Gastroesophageal sphincter (tissue), 4 donors: ENCODE data around the gene PGPEP1. TPM values are rescaled to one million over a fixed set of nuclear protein-coding genes. Genes with fewer than 3 reads are reported as not detected.

Experiments used
- ATAC-seq: fragments of 150-250 bp; one replicate; pipeline ENCODE4 v1.9.1; 2016; ENCODE audit warnings: mild to moderate bottlenecking, moderate library complexity
- H3K27ac ChIP-seq, 4 donors: fragments of 200-600 bp; sonication (generic) in 3 of 4; 1 replicate in 3 of 4; 2 replicates in 1 of 4; pipeline ENCODE4 v1.5.1; 2016 to 2019
- H3K27me3 ChIP-seq: fragments of 200-600 bp; sonication (generic); one replicate; pipeline ENCODE4 v1.5.1; 2019
- H3K36me3 ChIP-seq, 2 donors: fragments of 200-600 bp; sonication (generic); one replicate each; pipeline ENCODE4 v1.5.1; 2019; ENCODE audit warnings: control low read depth in 1 of 2
- H3K4me1 ChIP-seq, 3 donors: fragments of 200-600 bp; sonication (generic); 1 replicate in 2 of 3; 2 replicates in 1 of 3; pipeline ENCODE4 v1.5.1; 2016 to 2019; ENCODE audit warnings: control low read depth in 2 of 3
- H3K4me3 ChIP-seq, 2 donors: fragments of 200-600 bp; sonication (generic); one replicate each; pipeline ENCODE4 v1.5.1; 2019; ENCODE audit warnings: mild to moderate bottlenecking in 1 of 2, moderate library complexity in 1 of 2
- H3K9me3 ChIP-seq, 3 donors: fragments of 200-600 bp; sonication (generic); one replicate each; pipeline ENCODE4 v1.5.1; 2017 to 2019; ENCODE audit warnings: control low read depth in 2 of 3
- CTCF ChIP-seq, 4 experiments: fragments of 200-600 bp in 2 of 4; fragments of 450-650 bp in 2 of 4; sonication (generic) in 1 of 4; IDR thresholded peaks; one replicate each; pipeline ENCODE4 v1.5.1; 2017 to 2019; ENCODE audit warnings: antibody characterized with exemption in 4 of 4, mild to moderate bottlenecking in 2 of 4, moderate library complexity in 2 of 4
- EP300 ChIP-seq: sonication (generic); formaldehyde crosslinking; IDR thresholded peaks from one replicate; pipeline ENCODE4 v1.6.1; 2017; ENCODE audit warnings: antibody characterized with exemption, mild to moderate bottlenecking
- POLR2A ChIP-seq, 2 donors: fragments of 450-650 bp; IDR thresholded peaks; one replicate each; pipeline ENCODE4 v1.6.1; 2017; ENCODE audit warnings: antibody characterized with exemption in 2 of 2, mild to moderate bottlenecking in 2 of 2, moderate library complexity in 1 of 2
- POLR2AphosphoS5 ChIP-seq: sonication (generic); formaldehyde crosslinking; IDR thresholded peaks from one replicate; pipeline ENCODE4 v1.6.1; 2017; ENCODE audit warnings: antibody characterized with exemption
- WGBS, 2 donors: methylation state at CpG; one replicate each; pipeline ENCODE4 v1.1.5; 2018; ENCODE audit warnings: low coverage in 1 of 2; 5-methylcytosine and 5-hydroxymethylcytosine counted together
- total RNA-seq, 4 donors: library from RNA; depleted of rRNA; stranded (reverse); fragments of >200 nt; gene quantifications; one replicate each; pipeline ENCODE4 v1.1.0, GENCODE V29; 2016

Gene PGPEP1
- total RNA-seq, 4 donors from 2014 or later = 15.0 to 38.2 (median 23.1) TPM

GRCh38 chr19:18310118-18310909, 30.1 kb upstream of the PGPEP1 start:
- 60 to 76% methylated on average over 1 to 5 of the region's 23 CpGs for WGBS, 2 donors
- ATAC-seq = no peak
- Histone ChIP-seq H3K9me3 (no peaks in the 10 kb centered on the region), H3K27ac (no peak overlapping the region), H3K27me3 (no peaks in the 10 kb centered on the region), H3K36me3 (peaks cover 0 to 72% of the 10 kb centered on the region in 2 donors), H3K4me1 (peaks cover 0 to 35% (median 32%) of the 10 kb centered on the region in 3 donors), H3K4me3 (no peak overlapping the region)
- no peak for TF ChIP-seq CTCF (IDR thresholded peaks at IDR 0.05)
- TF ChIP-seq POLR2A (IDR thresholded peaks at IDR 0.05) = no peak
- no peak for TF ChIP-seq EP300
- no peak for TF ChIP-seq POLR2AphosphoS5

- Histone ChIP-seq H3K27ac (no peak overlapping the region), H3K27me3 (no peaks in the 10 kb centered on the region), H3K36me3 (peaks cover 0 to 78% of the 10 kb centered on the region in 2 donors), H3K4me3 (no peak overlapping the region), H3K9me3 (no peaks in the 10 kb centered on the region), H3K4me1 (peaks cover 0 to 28% (median 26%) of the 10 kb centered on the region in 3 donors)
- TF ChIP-seq POLR2A (IDR thresholded peaks at IDR 0.05) (no peak), EP300 (no peak), POLR2AphosphoS5 (no peak), CTCF (IDR thresholded peaks at IDR 0.05) (no peak)
- ATAC-seq = no peak
- WGBS, 2 donors = no CpG with 5 or more reads among the region's 13 CpGs
Measured at GRCh38 chr19:18310966-18311365, 29.4 kb upstream of the PGPEP1 start.

GRCh38 chr19:18311502-18312091, 28.8 kb upstream of the PGPEP1 start:
- Histone ChIP-seq H3K27me3 (no peaks in the 10 kb centered on the region), H3K4me1 (peaks cover 0 to 22% (median 19%) of the 10 kb centered on the region in 3 donors), H3K36me3 (peaks cover 0 to 78% of the 10 kb centered on the region in 2 donors), H3K27ac (no peak overlapping the region), H3K4me3 (no peak overlapping the region), H3K9me3 (no peaks in the 10 kb centered on the region)
- ATAC-seq = no peak
- 60% methylated on average over 1 of the region's 22 CpGs; no CpG with 5 or more reads in 1 of the 2 donors for WGBS, 2 donors
- TF ChIP-seq POLR2A (IDR thresholded peaks at IDR 0.05) (no peak), CTCF (IDR thresholded peaks at IDR 0.05) (no peak), POLR2AphosphoS5 (no peak), EP300 (no peak)

- Histone ChIP-seq H3K9me3 (no peaks in the 10 kb centered on the region), H3K27me3 (no peaks in the 10 kb centered on the region), H3K27ac (no peak overlapping the region), H3K4me1 (peaks cover 0 to 17% (median 14%) of the 10 kb centered on the region in 3 donors), H3K4me3 (no peak overlapping the region), H3K36me3 (peaks cover 0 to 77% of the 10 kb centered on the region in 2 donors)
- TF ChIP-seq POLR2AphosphoS5 = no peak
- no peak for TF ChIP-seq POLR2A (IDR thresholded peaks at IDR 0.05)
- TF ChIP-seq CTCF (IDR thresholded peaks at IDR 0.05) = no peak
- no peak for TF ChIP-seq EP300
- WGBS, 2 donors = 60 to 68% methylated on average over 2 to 3 of the region's 11 CpGs
- no peak for ATAC-seq
Measured at GRCh38 chr19:18312092-18312534, 28.3 kb upstream of the PGPEP1 start.
